A549 (cell line): Measurements from ENCODE around the gene SYT5.

Experiments used
- BCL3 ChIP-seq: fragments of >200 bp; sonication (Bioruptor Twin); formaldehyde crosslinking; IDR thresholded peaks from 3 replicates; pipeline ENCODE4 v1.6.1; 2016
- BHLHE40 ChIP-seq: IDR thresholded peaks from 2 replicates; pipeline ENCODE4 v1.6.1; 2012; ENCODE audit warnings: low read depth, low read length, inconsistent platforms
- CHD2 ChIP-seq: fragments of 150-350 bp; IDR thresholded peaks from 2 replicates; pipeline ENCODE4 v1.6.1; 2014; ENCODE audit warnings: low read length; ENCODE audit not compliant: partially characterized antibody
- CTCF ChIP-seq: fragments of >200 bp; sonication (Bioruptor Twin); formaldehyde crosslinking; IDR thresholded peaks from 3 replicates; pipeline ENCODE4 v1.5.1; 2016
- HDAC2 ChIP-seq: fragments of 200-600 bp; sonication (generic); IDR thresholded peaks from 2 replicates; pipeline ENCODE4 v1.6.1; 2016
- JUNB ChIP-seq: fragments of >200 bp; sonication (Bioruptor Twin); formaldehyde crosslinking; IDR thresholded peaks from 2 replicates; pipeline ENCODE4 v1.6.1; 2016
- MYC ChIP-seq: IDR thresholded peaks from 2 replicates; pipeline ENCODE4 v1.6.1; 2012; ENCODE audit warnings: mild to moderate bottlenecking, inconsistent platforms, low read length, improper control_type of control experiment, borderline replicate concordance
- POLR2A ChIP-seq: IDR thresholded peaks from 2 replicates; pipeline ENCODE4 v1.6.1; 2012; ENCODE audit warnings: mild to moderate bottlenecking, low read length
- RAD21 ChIP-seq, 2 experiments: fragments of >200 bp in 1 of 2; sonication (Bioruptor Twin) in 1 of 2; formaldehyde crosslinking in 1 of 2; IDR thresholded peaks in 1 of 2; conservative IDR thresholded peaks in 1 of 2; 2 replicates in 1 of 2; 3 replicates in 1 of 2; pipeline ENCODE4 v1.6.1; 2012 to 2018; ENCODE audit warnings: inconsistent platforms in 1 of 2
- REST ChIP-seq: fragments of 200-600 bp; sonication (generic); IDR thresholded peaks from 2 replicates; pipeline ENCODE4 v1.6.1; 2016; ENCODE audit warnings: antibody characterized with exemption, mild to moderate bottlenecking, moderate library complexity
- SMC3 ChIP-seq: fragments of >200 bp; sonication (Bioruptor Twin); formaldehyde crosslinking; IDR thresholded peaks from 3 replicates; pipeline ENCODE4 v1.6.1; 2018; ENCODE audit warnings: inconsistent platforms
- USF2 ChIP-seq: fragments of 450-650 bp; IDR thresholded peaks from 2 replicates; pipeline ENCODE4 v1.6.1; 2014; ENCODE audit warnings: antibody characterized with exemption
- ZSCAN20 ChIP-seq: fragments of 250-450 bp; sonication (Bioruptor Pico); IDR thresholded peaks from 2 replicates; pipeline ENCODE4 v1.8.0; 2022; ENCODE audit warnings: mild to moderate bottlenecking, moderate library complexity

GRCh38 chr19:55149078-55150003 is 30.7 kb downstream of the SYT5 start, which contains the start of gene TNNT1:
- TF ChIP-seq CTCF (no peak), CHD2 (no peak), ZSCAN20 (CRISPR knock-in tag) (no peak), POLR2A (no peak), REST (no peak), USF2 (no peak), SMC3 (no peak), RAD21 (conservative IDR thresholded peaks at IDR 0.05 in 1 of 2, IDR thresholded peaks at IDR 0.05 in 1 of 2) (no peak), BCL3 (no peak), JUNB (no peak), MYC (no peak), HDAC2 (no peak), BHLHE40 (no peak)
